Measurements from ENCODE around the gene OR51F2. TPM values are rescaled to one million over a fixed set of nuclear protein-coding genes. Genes with fewer than 3 reads are reported as not detected.

Gene OR51F2
- total and polyA plus RNA-seq, 9 of the 15 experiments (the other 6 are each of a cell fraction or from before 2014, with no cell fraction given): not detected

DNA sequence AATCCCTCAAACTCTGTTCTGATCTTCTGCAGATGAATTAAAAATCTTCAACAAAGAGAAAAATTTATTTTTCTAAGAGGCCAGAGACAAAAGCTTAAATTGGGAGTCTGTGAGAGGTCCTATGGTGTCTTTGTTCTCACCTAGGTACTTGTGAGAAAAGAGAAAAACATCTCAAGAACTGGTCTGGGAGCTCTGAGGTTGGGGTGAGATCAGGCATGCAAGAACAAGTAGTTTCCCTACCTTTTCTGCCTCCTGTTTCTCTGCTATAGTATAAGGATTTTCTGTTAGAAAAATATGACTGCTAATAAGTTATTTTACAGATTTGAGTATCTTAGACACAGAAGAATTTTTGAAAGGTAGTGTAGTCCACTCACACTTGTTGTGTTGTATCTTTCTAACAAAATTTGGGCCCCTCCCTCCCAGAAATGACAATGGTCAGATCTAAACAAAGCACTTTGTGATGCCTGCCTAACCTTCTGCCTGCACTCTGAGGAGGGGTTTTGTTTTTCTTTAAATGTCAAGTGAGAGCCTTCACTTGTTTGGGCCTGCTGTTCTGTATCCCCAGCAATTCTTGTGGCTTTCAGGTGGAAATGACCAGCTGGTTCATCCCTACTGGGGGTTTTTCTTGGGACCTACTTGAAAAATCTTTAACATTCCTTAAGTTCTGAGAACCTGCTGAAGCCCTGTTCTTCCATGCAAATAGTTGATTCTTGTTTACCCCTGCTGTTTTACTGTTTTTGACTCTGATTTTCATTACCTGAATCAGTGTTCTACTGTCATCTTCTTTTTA, 41.5 kb downstream of the OR51F2 start (continued):
- TF ChIP-seq, protein P1, sequence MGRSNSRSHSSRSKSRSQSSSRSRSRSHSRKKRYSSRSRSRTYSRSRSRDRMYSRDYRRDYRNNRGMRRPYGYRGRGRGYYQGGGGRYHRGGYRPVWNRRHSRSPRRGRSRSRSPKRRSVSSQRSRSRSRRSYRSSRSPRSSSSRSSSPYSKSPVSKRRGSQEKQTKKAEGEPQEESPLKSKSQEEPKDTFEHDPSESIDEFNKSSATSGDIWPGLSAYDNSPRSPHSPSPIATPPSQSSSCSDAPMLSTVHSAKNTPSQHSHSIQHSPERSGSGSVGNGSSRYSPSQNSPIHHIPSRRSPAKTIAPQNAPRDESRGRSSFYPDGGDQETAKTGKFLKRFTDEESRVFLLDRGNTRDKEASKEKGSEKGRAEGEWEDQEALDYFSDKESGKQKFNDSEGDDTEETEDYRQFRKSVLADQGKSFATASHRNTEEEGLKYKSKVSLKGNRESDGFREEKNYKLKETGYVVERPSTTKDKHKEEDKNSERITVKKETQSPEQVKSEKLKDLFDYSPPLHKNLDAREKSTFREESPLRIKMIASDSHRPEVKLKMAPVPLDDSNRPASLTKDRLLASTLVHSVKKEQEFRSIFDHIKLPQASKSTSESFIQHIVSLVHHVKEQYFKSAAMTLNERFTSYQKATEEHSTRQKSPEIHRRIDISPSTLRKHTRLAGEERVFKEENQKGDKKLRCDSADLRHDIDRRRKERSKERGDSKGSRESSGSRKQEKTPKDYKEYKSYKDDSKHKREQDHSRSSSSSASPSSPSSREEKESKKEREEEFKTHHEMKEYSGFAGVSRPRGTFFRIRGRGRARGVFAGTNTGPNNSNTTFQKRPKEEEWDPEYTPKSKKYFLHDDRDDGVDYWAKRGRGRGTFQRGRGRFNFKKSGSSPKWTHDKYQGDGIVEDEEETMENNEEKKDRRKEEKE (IDR thresholded peaks at IDR 0.05; ENCODE audit: borderline replicate concordance in 1 of 2, control insufficient read depth in 1 of 2, low read depth in 2 of 2, low read length in 1 of 2): no peak

DNA sequence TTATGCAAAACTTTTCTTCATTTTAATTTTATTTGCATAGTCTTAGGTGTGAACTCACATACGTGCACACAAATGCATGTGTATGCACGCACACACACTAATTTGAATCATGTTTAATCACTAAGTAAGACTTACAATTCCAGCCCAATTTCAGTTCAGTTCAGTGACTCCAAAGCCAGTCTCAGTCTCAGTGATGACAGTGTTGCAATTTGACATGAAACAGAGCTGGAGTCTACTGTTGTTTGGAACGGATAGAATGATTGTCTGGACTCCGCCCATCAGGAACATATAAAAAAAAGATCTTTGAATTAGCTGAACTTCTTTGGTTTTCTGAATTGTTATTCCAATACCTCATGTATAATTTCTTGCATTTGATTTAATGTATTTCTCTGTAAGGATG, 42.8 kb downstream of the OR51F2 start:
- H3K4me1 ChIP-seq (replicated peaks in 1 of 2; ENCODE audit: control insufficient read depth in 2 of 2, insufficient read depth in 2 of 2, low read length in 2 of 2): no peaks in the 10 kb centered on the region; a peak in 1 of 5 replicates
- H4K20me1 ChIP-seq (replicated peaks; ENCODE audit: control insufficient read depth, insufficient read depth, low read length): no peaks in the 10 kb centered on the region
- 0% methylated on average over 4 of the region's 4 CpGs for WGBS (ENCODE audit: insufficient coverage, low coverage, missing lambda C conversion rate)
- H3K4me2 ChIP-seq (ENCODE audit: insufficient read depth, low read length): no peak overlapping the region
- intact Hi-C loops (cut with micrococcal nuclease) (loop anchor here (10.0 kb wide), 1 partner anchor 141 kb away; no protein-coding TSS in a partner anchor), in situ Hi-C loops (cut with MboI) (no loop called here)
- H3K36me3 ChIP-seq (ENCODE audit: control insufficient read depth, insufficient read depth, low read length): no peaks in the 10 kb centered on the region
- no peaks in the 10 kb centered on the region for H3K9me3 ChIP-seq (replicated peaks; ENCODE audit: control insufficient read depth, insufficient read depth, low read depth, low read length)
- H3K27me3 ChIP-seq (ENCODE audit: control insufficient read depth in 2 of 2, insufficient read depth in 2 of 2, low read length in 2 of 2): peaks cover 6 to 11% of the 10 kb centered on the region in 2 experiments; a peak in 2 of 5 replicates
- H3K9me1 ChIP-seq (ENCODE audit: control insufficient read depth, insufficient read depth, low read length): no peaks in the 10 kb centered on the region
- H3K9ac ChIP-seq (ENCODE audit: insufficient read depth in 1 of 2, low read depth in 2 of 2, low read length in 2 of 2): no peak overlapping the region
- BruUV-seq (replicated peaks): no TSS peak
- ChIA-PET POLR2A (no interaction called here), CTCF (ENCODE audit: low intra/inter-chr PET ratio) (no interaction called here)
- no peak for DNase-seq (ENCODE audit: extremely low read depth in 1 of 4, low spot score in 3 of 4)
- no peak overlapping the region for H3K4me3 ChIP-seq
- no peak overlapping the region for H2AFZ ChIP-seq (ENCODE audit: low read depth, low read length)
- no peak for FAIRE-seq
- no peak for ATAC-seq
- no peak overlapping the region for H3K27ac ChIP-seq (ENCODE audit: extremely low read depth, low read depth, low read length)
- H3K79me2 ChIP-seq (ENCODE audit: control insufficient read depth, insufficient read depth, low read length): no peaks in the 10 kb centered on the region
- TF ChIP-seq ZNF507 (tag; conservative IDR thresholded peaks at IDR 0.05): no peak
- no peak for TF ChIP-seq DIDO1 (tag; IDR thresholded peaks at IDR 0.05; ENCODE audit: low read depth)
- TF ChIP-seq ZNF41 (CRISPR knock-in tag; conservative IDR thresholded peaks at IDR 0.05): no peak
- TF ChIP-seq ZBED1 (IDR thresholded peaks at IDR 0.05): no peak
- no peak for TF ChIP-seq HMGN3 (IDR thresholded peaks at IDR 0.05; ENCODE audit: borderline replicate concordance, extremely low read depth, insufficient read length, low read depth, low read length)
- no peak for TF ChIP-seq NEUROD1 (IDR thresholded peaks at IDR 0.05; ENCODE audit: borderline replicate concordance, low read depth, low read length, partially characterized antibody)
- no peak for TF ChIP-seq LEF1 (IDR thresholded peaks at IDR 0.05)
- TF ChIP-seq ARHGAP35 (IDR thresholded peaks at IDR 0.05; ENCODE audit: partially characterized antibody): no peak
- no peak for TF ChIP-seq CXXC5 (CRISPR knock-in tag; IDR thresholded peaks at IDR 0.05)
- TF ChIP-seq, protein P2, sequence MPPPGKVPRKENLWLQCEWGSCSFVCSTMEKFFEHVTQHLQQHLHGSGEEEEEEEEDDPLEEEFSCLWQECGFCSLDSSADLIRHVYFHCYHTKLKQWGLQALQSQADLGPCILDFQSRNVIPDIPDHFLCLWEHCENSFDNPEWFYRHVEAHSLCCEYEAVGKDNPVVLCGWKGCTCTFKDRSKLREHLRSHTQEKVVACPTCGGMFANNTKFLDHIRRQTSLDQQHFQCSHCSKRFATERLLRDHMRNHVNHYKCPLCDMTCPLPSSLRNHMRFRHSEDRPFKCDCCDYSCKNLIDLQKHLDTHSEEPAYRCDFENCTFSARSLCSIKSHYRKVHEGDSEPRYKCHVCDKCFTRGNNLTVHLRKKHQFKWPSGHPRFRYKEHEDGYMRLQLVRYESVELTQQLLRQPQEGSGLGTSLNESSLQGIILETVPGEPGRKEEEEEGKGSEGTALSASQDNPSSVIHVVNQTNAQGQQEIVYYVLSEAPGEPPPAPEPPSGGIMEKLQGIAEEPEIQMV (tag; conservative IDR thresholded peaks at IDR 0.05; ENCODE audit: low read depth): no peak
- TF ChIP-seq MEIS2 (IDR thresholded peaks at IDR 0.05; ENCODE audit: partially characterized antibody): no peak
- no peak for TF ChIP-seq SMAD1 (IDR thresholded peaks at IDR 0.05; ENCODE audit: low read depth, low read length, partially characterized antibody)
- no peak for TF ChIP-seq POLR2AphosphoS5 (IDR thresholded peaks at IDR 0.05; ENCODE audit: control insufficient read depth, insufficient read depth, low read depth, low read length)
- no peak for TF ChIP-seq FOXP1 (CRISPR knock-in tag; IDR thresholded peaks at IDR 0.05)
- no peak for TF ChIP-seq EP300 (IDR thresholded peaks at IDR 0.05; ENCODE audit: low read length)
- no peak for TF ChIP-seq TEAD2 (tag; IDR thresholded peaks at IDR 0.05)

All from K562 (cell line).